ENCODE measurements around the gene PTPRG. TPM values are rescaled to one million over a fixed set of nuclear protein-coding genes. Genes with fewer than 3 reads are reported as not detected.
A peak's percentile ranks its signal among the peaks of the same experiment; 100 is the strongest.

PTPRG gene
- total RNA-seq, 4 donors from 2014 or later = 33.5 to 56.6 (median 46.9) TPM

DNA sequence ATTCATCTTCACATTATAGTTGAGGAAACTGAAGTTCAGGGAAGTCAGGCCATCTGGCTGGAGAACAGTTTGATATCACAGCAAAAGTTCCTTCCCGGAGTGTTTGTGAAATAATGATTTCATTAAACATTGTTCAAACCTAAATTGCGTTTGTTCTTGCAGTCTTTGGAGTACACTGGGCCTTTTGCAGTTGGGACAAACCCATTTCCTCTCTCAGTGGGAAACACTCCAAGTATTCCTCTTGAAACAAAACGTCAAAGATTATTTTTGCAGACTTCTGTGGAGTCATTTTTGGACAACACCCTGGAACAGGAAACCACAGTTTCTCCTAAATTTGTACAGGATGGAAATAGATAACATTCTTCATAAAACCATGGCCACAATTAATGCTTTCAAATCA, 287.5 kb downstream of the PTPRG start:
- H3K4me3 ChIP-seq = no peak overlapping the region
- H3K4me1 ChIP-seq = peaks cover 0 to 26% (median 4%) of the 10 kb centered on the region in 4 donors
- TF ChIP-seq, protein P1, sequence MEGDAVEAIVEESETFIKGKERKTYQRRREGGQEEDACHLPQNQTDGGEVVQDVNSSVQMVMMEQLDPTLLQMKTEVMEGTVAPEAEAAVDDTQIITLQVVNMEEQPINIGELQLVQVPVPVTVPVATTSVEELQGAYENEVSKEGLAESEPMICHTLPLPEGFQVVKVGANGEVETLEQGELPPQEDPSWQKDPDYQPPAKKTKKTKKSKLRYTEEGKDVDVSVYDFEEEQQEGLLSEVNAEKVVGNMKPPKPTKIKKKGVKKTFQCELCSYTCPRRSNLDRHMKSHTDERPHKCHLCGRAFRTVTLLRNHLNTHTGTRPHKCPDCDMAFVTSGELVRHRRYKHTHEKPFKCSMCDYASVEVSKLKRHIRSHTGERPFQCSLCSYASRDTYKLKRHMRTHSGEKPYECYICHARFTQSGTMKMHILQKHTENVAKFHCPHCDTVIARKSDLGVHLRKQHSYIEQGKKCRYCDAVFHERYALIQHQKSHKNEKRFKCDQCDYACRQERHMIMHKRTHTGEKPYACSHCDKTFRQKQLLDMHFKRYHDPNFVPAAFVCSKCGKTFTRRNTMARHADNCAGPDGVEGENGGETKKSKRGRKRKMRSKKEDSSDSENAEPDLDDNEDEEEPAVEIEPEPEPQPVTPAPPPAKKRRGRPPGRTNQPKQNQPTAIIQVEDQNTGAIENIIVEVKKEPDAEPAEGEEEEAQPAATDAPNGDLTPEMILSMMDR (IDR thresholded peaks at IDR 0.05) = no peak
- no peak for TF ChIP-seq POLR2A (IDR thresholded peaks at IDR 0.05)
- peak overlapping the region; percentile 33 to 88 (median 78) for H3K27ac ChIP-seq
- no peaks in the 10 kb centered on the region for H3K9me3 ChIP-seq
- no peak for DNase-seq
- H3K36me3 ChIP-seq = no peaks in the 10 kb centered on the region
- no peaks in the 10 kb centered on the region for H3K27me3 ChIP-seq

DNA sequence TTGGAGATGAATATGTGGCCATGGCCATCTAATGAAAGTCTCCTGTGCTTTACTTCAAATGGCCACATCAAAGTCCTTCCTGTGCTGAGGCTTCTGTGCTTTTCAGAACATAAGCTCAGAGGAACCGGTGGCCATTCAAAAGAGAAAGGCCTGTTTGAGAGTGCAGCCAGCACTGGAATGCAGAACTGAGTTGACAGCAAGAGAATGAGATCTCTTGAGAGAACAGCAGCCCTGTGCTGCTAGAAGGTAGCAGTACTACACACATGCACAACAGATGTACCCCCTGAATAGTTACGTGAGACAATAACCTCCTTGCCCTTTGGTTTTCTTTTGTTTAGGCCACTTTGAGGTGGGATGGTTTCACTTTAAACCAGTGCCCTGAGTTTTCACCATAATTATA, 292.5 kb downstream of the PTPRG start:
- DNase-seq = no peak
- H3K27ac ChIP-seq = no peak overlapping the region
- no peaks in the 10 kb centered on the region for H3K36me3 ChIP-seq
- no peaks in the 10 kb centered on the region for H3K27me3 ChIP-seq
- TF ChIP-seq, protein P1 (IDR thresholded peaks at IDR 0.05) = no peak
- no peak for TF ChIP-seq POLR2A (IDR thresholded peaks at IDR 0.05)
- no peak overlapping the region for H3K4me3 ChIP-seq
- peaks cover 0 to 14% (median 2%) of the 10 kb centered on the region in 4 donors for H3K4me1 ChIP-seq
- no peaks in the 10 kb centered on the region for H3K9me3 ChIP-seq

DNA sequence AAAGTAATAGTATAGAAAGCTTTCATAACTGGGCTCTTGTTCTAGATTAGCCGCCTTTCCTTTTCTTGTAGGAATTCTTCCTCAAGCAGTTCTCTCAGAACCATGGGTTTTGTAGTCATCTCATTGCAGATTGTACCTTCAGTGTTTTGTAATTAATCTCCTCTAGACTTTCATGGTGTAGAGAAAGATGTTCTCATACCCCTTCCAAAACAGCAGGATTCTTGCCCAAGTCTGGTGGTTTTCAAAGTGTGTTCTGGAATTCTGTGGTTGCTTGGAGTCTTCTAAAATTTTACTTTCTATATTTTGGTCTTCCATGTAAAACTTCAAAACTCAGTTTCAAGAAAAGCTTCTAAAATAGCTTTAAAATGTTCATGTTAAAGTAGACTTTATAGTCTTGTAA, 293.8 kb downstream of the PTPRG start:
- no peak overlapping the region for H3K27ac ChIP-seq
- H3K9me3 ChIP-seq = no peaks in the 10 kb centered on the region
- no peak for DNase-seq
- H3K4me1 ChIP-seq = peaks cover 0 to 7% (median 0%) of the 10 kb centered on the region in 4 donors
- TF ChIP-seq, protein P1 (IDR thresholded peaks at IDR 0.05) = no peak
- no peak for TF ChIP-seq POLR2A (IDR thresholded peaks at IDR 0.05)
- no peaks in the 10 kb centered on the region for H3K27me3 ChIP-seq
- no peak overlapping the region for H3K4me3 ChIP-seq
- no peaks in the 10 kb centered on the region for H3K36me3 ChIP-seq

DNA sequence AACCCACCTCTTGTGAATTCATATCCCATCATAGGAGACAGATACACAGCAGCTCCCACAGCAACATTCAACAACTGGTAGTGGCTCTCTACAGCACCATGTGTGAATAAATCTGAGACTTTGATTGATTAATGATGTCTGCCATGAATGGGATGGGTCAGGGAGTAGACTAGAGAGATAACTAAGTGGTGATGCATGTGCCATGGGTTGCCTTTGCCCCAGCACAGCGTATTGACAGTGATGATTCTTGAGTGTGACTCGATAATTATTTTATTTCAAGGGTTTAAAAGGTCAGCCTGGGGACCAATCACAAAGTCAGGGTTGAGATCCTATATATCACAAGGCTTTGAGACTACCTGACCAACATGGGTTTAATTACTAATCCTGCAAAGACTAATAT, 295.9 kb downstream of the PTPRG start:
- no peaks in the 10 kb centered on the region for H3K36me3 ChIP-seq
- DNase-seq = peak in 1 of 3 donors; percentile 74
- peak overlapping the region in 2 of 4 donors; percentile 9 to 11 for H3K27ac ChIP-seq
- H3K4me3 ChIP-seq = no peak overlapping the region
- no peaks in the 10 kb centered on the region for H3K27me3 ChIP-seq
- TF ChIP-seq, protein P1 (IDR thresholded peaks at IDR 0.05) = no peak
- no peak for TF ChIP-seq POLR2A (IDR thresholded peaks at IDR 0.05)
- no peaks in the 10 kb centered on the region for H3K9me3 ChIP-seq
- H3K4me1 ChIP-seq = peaks cover 0 to 7% (median 0%) of the 10 kb centered on the region in 4 donors

DNA sequence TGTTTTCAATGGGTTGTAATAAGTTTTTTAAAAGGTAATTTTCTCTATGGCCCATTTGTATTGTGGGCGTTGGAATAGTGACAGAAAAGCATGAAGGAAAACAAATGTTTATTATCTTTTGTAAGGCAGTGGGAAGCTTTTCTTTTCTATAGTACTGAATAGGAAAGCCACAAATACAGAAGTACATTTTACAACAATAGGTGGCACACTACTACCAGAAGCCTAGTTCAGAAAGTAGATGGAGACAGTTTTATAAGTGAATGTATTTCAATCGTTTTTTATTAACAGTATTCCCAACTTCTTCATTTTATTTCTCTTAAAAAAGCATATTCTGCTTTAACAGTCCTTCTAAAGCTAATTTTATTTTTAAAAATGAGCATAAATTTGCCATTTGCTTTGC, 296.7 kb downstream of the PTPRG start:
- no peaks in the 10 kb centered on the region for H3K36me3 ChIP-seq

More for the DNA sequence above, 296.7 kb downstream of the PTPRG start:
- DNase-seq = no peak
- peak overlapping the region in 1 of 4 donors; percentile 9 for H3K27ac ChIP-seq
- peaks cover 0 to 7% (median 0%) of the 10 kb centered on the region in 4 donors for H3K4me1 ChIP-seq
- TF ChIP-seq, protein P1 (IDR thresholded peaks at IDR 0.05) = peak in 3 of 6 experiments; percentile 63 to 71 (median 66)
- TF ChIP-seq POLR2A (IDR thresholded peaks at IDR 0.05) = no peak
- no peaks in the 10 kb centered on the region for H3K9me3 ChIP-seq
- H3K4me3 ChIP-seq = no peak overlapping the region
- H3K27me3 ChIP-seq = no peaks in the 10 kb centered on the region
